Astrocyte (in vitro differentiated cells and primary cell): Measurements from ENCODE around the gene MACO1.

Experiments used
- EZH2 ChIP-seq: IDR thresholded peaks from 2 replicates; pipeline ENCODE4 v1.6.1; 2012; ENCODE audit warnings: mild to moderate bottlenecking, low read length, inconsistent platforms; ENCODE audit not compliant: insufficient read depth
- TF ChIP-seq, protein P1 (sequence below): IDR thresholded peaks from 2 replicates; pipeline ENCODE4 v1.5.1; 2011; ENCODE audit warnings: low read depth, mild to moderate bottlenecking, inconsistent platforms, low read length, moderate library complexity; ENCODE audit not compliant: insufficient read depth

DNA sequence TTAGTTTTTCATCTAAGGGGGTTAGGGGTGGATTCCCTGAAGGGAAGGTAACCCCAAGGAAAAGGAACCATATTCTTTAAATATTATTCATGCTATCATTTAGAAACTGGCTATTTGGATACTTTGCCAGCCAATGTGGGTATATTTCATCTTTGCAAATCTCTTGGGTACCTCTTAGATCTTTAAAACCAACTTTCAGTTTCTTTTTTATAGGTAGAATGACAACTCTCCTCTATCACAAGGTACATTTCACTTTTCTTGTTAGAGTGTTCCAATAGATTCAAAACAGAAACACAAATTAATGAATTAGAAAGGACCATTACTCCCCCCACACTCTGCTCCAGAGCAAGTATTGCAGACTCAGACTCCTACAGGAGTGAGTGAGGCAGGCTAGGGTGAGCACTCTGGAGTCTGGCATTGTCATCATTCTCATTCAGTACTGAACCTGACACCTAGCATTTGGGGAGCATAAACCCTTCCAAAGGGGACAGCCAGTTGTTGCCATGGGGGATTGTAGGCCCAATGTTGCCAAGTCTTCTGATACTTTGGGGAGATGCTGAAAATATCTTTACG is 43.0 kb downstream of the MACO1 start:
- TF ChIP-seq, protein P1, sequence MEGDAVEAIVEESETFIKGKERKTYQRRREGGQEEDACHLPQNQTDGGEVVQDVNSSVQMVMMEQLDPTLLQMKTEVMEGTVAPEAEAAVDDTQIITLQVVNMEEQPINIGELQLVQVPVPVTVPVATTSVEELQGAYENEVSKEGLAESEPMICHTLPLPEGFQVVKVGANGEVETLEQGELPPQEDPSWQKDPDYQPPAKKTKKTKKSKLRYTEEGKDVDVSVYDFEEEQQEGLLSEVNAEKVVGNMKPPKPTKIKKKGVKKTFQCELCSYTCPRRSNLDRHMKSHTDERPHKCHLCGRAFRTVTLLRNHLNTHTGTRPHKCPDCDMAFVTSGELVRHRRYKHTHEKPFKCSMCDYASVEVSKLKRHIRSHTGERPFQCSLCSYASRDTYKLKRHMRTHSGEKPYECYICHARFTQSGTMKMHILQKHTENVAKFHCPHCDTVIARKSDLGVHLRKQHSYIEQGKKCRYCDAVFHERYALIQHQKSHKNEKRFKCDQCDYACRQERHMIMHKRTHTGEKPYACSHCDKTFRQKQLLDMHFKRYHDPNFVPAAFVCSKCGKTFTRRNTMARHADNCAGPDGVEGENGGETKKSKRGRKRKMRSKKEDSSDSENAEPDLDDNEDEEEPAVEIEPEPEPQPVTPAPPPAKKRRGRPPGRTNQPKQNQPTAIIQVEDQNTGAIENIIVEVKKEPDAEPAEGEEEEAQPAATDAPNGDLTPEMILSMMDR, result no peak
- no peak for TF ChIP-seq EZH2
